Endothelial cell of umbilical vein (primary cell): ENCODE measurements around the gene SCYGR1. TPM values are rescaled to one million over a fixed set of nuclear protein-coding genes. Genes with fewer than 3 reads are reported as not detected.

Experiments
- BruUV-seq: library from RNA; stranded (reverse); fragments of 400-500 nt; replicated peaks from 2 replicates; lab custom pipeline; 2021; lab: Mats Ljungman, UMichigan
- CTCF ChIA-PET: fragments of 300-600, 350-600 bp; sonication (Branson Sonifier 250); formaldehyde crosslinking; loops from one replicate; lab custom pipeline; 2021; ENCODE audit warnings: antibody characterized with exemption, inconsistent platforms; lab: Charles Lee
- POLR2A ChIA-PET: fragments of 300-600, 350-600 bp; sonication (Branson Sonifier 250); formaldehyde crosslinking; loops from one replicate; lab custom pipeline; 2021; ENCODE audit warnings: antibody characterized with exemption, inconsistent platforms; lab: Charles Lee
- DNase-seq: peaks from one replicate; pipeline ENCODE4 v3.0.0-alpha.2; 2011; ENCODE audit warnings: low read depth, low spot score
- FAIRE-seq: peaks from 2 replicates; lab custom pipeline; 2011; peaks lifted over from hg19 to GRCh38; lab: Jason Lieb, UNC
- H2AFZ ChIP-seq: 2 replicates; pipeline ENCODE4 v1.6.0; 2012; ENCODE audit warnings: low read depth, low read length, control low read depth, inconsistent platforms
- H3K27ac ChIP-seq: 2 replicates; pipeline ENCODE4 v1.5.1; 2011; ENCODE audit warnings: low read depth, mild to moderate bottlenecking, control low read depth, low read length, moderate library complexity; ENCODE audit not compliant: insufficient read depth
- H3K27me3 ChIP-seq, 2 experiments: 2 replicates each; pipeline versions ENCODE4 v1.6.0 to v1.6.1; 2011; ENCODE audit warnings: low read length in 2 of 2, mixed read lengths in 1 of 2; ENCODE audit not compliant: control insufficient read depth in 2 of 2, insufficient read depth in 2 of 2
- H3K36me3 ChIP-seq, 2 experiments: 2 replicates in 1 of 2; 3 replicates in 1 of 2; pipeline ENCODE4 v1.5.1; 2011; ENCODE audit warnings: low read length in 2 of 2, mild to moderate bottlenecking in 1 of 2, moderate library complexity in 1 of 2; ENCODE audit not compliant: control insufficient read depth in 2 of 2, insufficient read depth in 2 of 2; ENCODE audit errors: extremely low read depth in 1 of 2
- H3K4me1 ChIP-seq: 3 replicates; pipeline ENCODE4 v1.5.1; 2011; ENCODE audit warnings: mild to moderate bottlenecking, low read length; ENCODE audit not compliant: control insufficient read depth, insufficient read depth; ENCODE audit errors: extremely low read depth
- H3K4me2 ChIP-seq: 2 replicates; pipeline ENCODE4 v1.6.1; 2011; ENCODE audit warnings: low read length, control low read depth, mixed read lengths; ENCODE audit not compliant: insufficient read depth
- H3K4me3 ChIP-seq, 3 experiments: fragments of 200-600 bp in 1 of 3; sonication (generic), shearing (Covaris generic) in 1 of 3; replicated peaks in 1 of 3; 2 replicates each; pipeline ENCODE4 v1.5.1; 2011 to 2016; ENCODE audit warnings: control low read depth in 3 of 3, low read length in 3 of 3, mild to moderate bottlenecking in 2 of 3, inconsistent platforms in 1 of 3, low read depth in 1 of 3, moderate library complexity in 1 of 3; ENCODE audit not compliant: insufficient read depth in 1 of 3
- H3K79me2 ChIP-seq: 2 replicates; pipeline ENCODE4 v1.6.0; 2012; ENCODE audit warnings: low read length, inconsistent platforms; ENCODE audit not compliant: control insufficient read depth, insufficient read depth
- H3K9ac ChIP-seq: replicated peaks from 2 replicates; pipeline ENCODE3; 2011; ENCODE audit warnings: low read length, control low read depth; ENCODE audit not compliant: insufficient read depth; ENCODE audit errors: extremely low read depth
- H3K9me1 ChIP-seq: replicated peaks from 3 replicates; pipeline ENCODE4 v1.6.0; 2011; ENCODE audit warnings: mild to moderate bottlenecking, low read length; ENCODE audit not compliant: control insufficient read depth, insufficient read depth; ENCODE audit errors: extremely low read depth
- H3K9me3 ChIP-seq: replicated peaks from 2 replicates; pipeline ENCODE4 v1.5.1; 2012; ENCODE audit warnings: low read length, inconsistent platforms; ENCODE audit not compliant: control insufficient read depth, insufficient read depth
- H4K20me1 ChIP-seq: replicated peaks from 2 replicates; pipeline ENCODE3; 2011; ENCODE audit warnings: mild to moderate bottlenecking, low read length; ENCODE audit not compliant: control insufficient read depth, insufficient read depth; ENCODE audit errors: extremely low read depth
- EZH2 ChIP-seq: IDR thresholded peaks from 2 replicates; pipeline ENCODE4 v1.6.1; 2012; ENCODE audit warnings: borderline replicate concordance, low read depth, mild to moderate bottlenecking, moderate library complexity, low read length, inconsistent platforms; ENCODE audit not compliant: severe bottlenecking
- GATA2 ChIP-seq: IDR thresholded peaks from 2 replicates; pipeline ENCODE4 v1.7.0; 2011; ENCODE audit warnings: low read depth, mild to moderate bottlenecking, moderate library complexity, mixed read lengths, low read length; ENCODE audit not compliant: insufficient read length, insufficient read depth
- JUN ChIP-seq: IDR thresholded peaks from 2 replicates; pipeline ENCODE4 v1.6.1; 2011; ENCODE audit warnings: borderline replicate concordance, low read depth; ENCODE audit not compliant: insufficient read length, insufficient read depth
- POLR2AphosphoS5 ChIP-seq: IDR thresholded peaks from 2 replicates; pipeline ENCODE4 v1.6.1; 2012; ENCODE audit warnings: low read depth, mild to moderate bottlenecking, control low read depth, low read length, moderate library complexity; ENCODE audit not compliant: insufficient read depth
- dilution Hi-C: fragments of 300-500 bp; cut with MboI; formaldehyde crosslinking; loops from one replicate; pipeline ENCODE4 v1.15.0; 2019; ENCODE audit warnings: low sequenced_read_pairs; ENCODE audit not compliant: extremely low pct_ligation_motif_present
- intact Hi-C: fragments of 100-400 bp; cut with micrococcal nuclease; formaldehyde crosslinking; loops from one replicate; pipeline ENCODE4 v1.10.0; 2022
- polyA plus RNA-seq, 4 experiments: library from polyadenylated mRNA; depleted of rRNA in 3 of 4; stranded (reverse) in 3 of 4; unstranded in 1 of 4; fragments of >200 nt; gene quantifications; 2 replicates each; pipeline versions ENCODE4 v1.2.1 to v1.2.3, GENCODE V29; 2011 to 2012; ENCODE audit warnings: missing spikeins in 1 of 4
- total RNA-seq: library from RNA; stranded (reverse); gene quantifications from 2 replicates; pipeline ENCODE4 v1.2.3, GENCODE V29; 2021
- TF ChIP-seq, protein P1 (sequence below), 2 donors: IDR thresholded peaks; 1 replicate in 1 of 2; 2 replicates in 1 of 2; pipeline ENCODE4 v1.5.1; 2011; ENCODE audit warnings: low read length in 2 of 2, mild to moderate bottlenecking in 2 of 2, moderate library complexity in 2 of 2, control low read depth in 1 of 2, inconsistent platforms in 1 of 2, low read depth in 1 of 2; ENCODE audit not compliant: insufficient read depth in 1 of 2; ENCODE audit errors: extremely low read depth in 1 of 2

Gene SCYGR1
- total and polyA plus RNA-seq, 2 donors (not counting 3 experiments of a cell fraction or from before 2014, with no cell fraction given) = not detected

- Histone ChIP-seq H3K4me3 (no peak overlapping the region), H3K27me3 (no peaks in the 10 kb centered on the region), H3K9ac (no peak overlapping the region), H2AFZ (no peak overlapping the region), H4K20me1 (no peaks in the 10 kb centered on the region), H3K36me3 (no peaks in the 10 kb centered on the region), H3K27ac (no peak overlapping the region), H3K9me3 (no peaks in the 10 kb centered on the region), H3K4me1 (no peaks in the 10 kb centered on the region), H3K9me1 (no peaks in the 10 kb centered on the region), H3K4me2 (no peak overlapping the region), H3K79me2 (no peaks in the 10 kb centered on the region)
- intact Hi-C loops = no loop called here
- DNase-seq (no peak), FAIRE-seq (no peak)
- POLR2A ChIA-PET = no interaction called here
- dilution Hi-C loops = no loop called here
- no peak for TF ChIP-seq GATA2
- TF ChIP-seq, protein P1, sequence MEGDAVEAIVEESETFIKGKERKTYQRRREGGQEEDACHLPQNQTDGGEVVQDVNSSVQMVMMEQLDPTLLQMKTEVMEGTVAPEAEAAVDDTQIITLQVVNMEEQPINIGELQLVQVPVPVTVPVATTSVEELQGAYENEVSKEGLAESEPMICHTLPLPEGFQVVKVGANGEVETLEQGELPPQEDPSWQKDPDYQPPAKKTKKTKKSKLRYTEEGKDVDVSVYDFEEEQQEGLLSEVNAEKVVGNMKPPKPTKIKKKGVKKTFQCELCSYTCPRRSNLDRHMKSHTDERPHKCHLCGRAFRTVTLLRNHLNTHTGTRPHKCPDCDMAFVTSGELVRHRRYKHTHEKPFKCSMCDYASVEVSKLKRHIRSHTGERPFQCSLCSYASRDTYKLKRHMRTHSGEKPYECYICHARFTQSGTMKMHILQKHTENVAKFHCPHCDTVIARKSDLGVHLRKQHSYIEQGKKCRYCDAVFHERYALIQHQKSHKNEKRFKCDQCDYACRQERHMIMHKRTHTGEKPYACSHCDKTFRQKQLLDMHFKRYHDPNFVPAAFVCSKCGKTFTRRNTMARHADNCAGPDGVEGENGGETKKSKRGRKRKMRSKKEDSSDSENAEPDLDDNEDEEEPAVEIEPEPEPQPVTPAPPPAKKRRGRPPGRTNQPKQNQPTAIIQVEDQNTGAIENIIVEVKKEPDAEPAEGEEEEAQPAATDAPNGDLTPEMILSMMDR (IDR thresholded peaks at IDR 0.05; ENCODE audit: extremely low read depth in 1 of 2, insufficient read depth in 1 of 2, low read depth in 1 of 2, low read length in 2 of 2) = no peak
- TF ChIP-seq POLR2AphosphoS5 = no peak
- CTCF ChIA-PET = no interaction called here
- BruUV-seq = no TSS peak
Measured at GRCh38 chr2:227363756-227364155, 24.0 kb downstream of the SCYGR1 start.

- no peaks in the 10 kb centered on the region for H3K27me3 ChIP-seq
- no peak for FAIRE-seq
- H3K9ac ChIP-seq = no peak overlapping the region
- no peak for DNase-seq
- H3K79me2 ChIP-seq = no peaks in the 10 kb centered on the region
- intact Hi-C loops = no loop called here
- H3K4me3 ChIP-seq = no peak overlapping the region
- H3K4me2 ChIP-seq = no peak overlapping the region
- dilution Hi-C loops = no loop called here
- no peaks in the 10 kb centered on the region for H3K9me1 ChIP-seq
- no peaks in the 10 kb centered on the region for H4K20me1 ChIP-seq
- H3K4me1 ChIP-seq = no peaks in the 10 kb centered on the region
- no peak overlapping the region for H2AFZ ChIP-seq
- H3K27ac ChIP-seq = no peak overlapping the region
- H3K36me3 ChIP-seq = peaks cover 0 to 7% of the 10 kb centered on the region in 2 experiments
- no peaks in the 10 kb centered on the region for H3K9me3 ChIP-seq
- TF ChIP-seq JUN (no peak), EZH2 (no peak), GATA2 (no peak)
- POLR2A ChIA-PET = no interaction called here
- CTCF ChIA-PET = interaction anchor here (2.3 kb wide), 1 partner anchor 12 kb away, joined by 5 read pairs; no protein-coding TSS in a partner anchor
- no TSS peak for BruUV-seq
Measured at GRCh38 chr2:227360351-227360750, 27.4 kb downstream of the SCYGR1 start.
